Measurements from ENCODE around the gene TRAPPC14.

TRAPPC14 gene

GRCh38 chr7:100170101-100170897 is 11.8 kb upstream of the TRAPPC14 start:
- no peak for DNase-seq (ENCODE audit: low read depth)
- TF ChIP-seq CTCF (conservative IDR thresholded peaks at IDR 0.05; ENCODE audit: low read depth, low read length) = no peak
- no peak overlapping the region for H3K4me3 ChIP-seq (ENCODE audit: low read length)

GRCh38 chr7:100169147-100169850 is 10.8 kb upstream of the TRAPPC14 start:
- no peak for TF ChIP-seq CTCF (conservative IDR thresholded peaks at IDR 0.05; ENCODE audit: low read depth, low read length)

GRCh38 chr7:100167912-100168323 is 9.4 kb upstream of the TRAPPC14 start:
- TF ChIP-seq CTCF (conservative IDR thresholded peaks at IDR 0.05; ENCODE audit: low read depth, low read length) = no peak
- H3K4me3 ChIP-seq (ENCODE audit: low read length) = peak overlapping the region; percentile 49
- no peak for DNase-seq (ENCODE audit: low read depth)

More at GRCh38 chr7:100169147-100169850, 10.8 kb upstream of the TRAPPC14 start:
- no peak overlapping the region for H3K4me3 ChIP-seq (ENCODE audit: low read length)
- no peak for DNase-seq (ENCODE audit: low read depth)

GRCh38 chr7:100166970-100167911 is 8.7 kb upstream of the TRAPPC14 start:
- no peak for TF ChIP-seq CTCF (conservative IDR thresholded peaks at IDR 0.05; ENCODE audit: low read depth, low read length)
- peak overlapping the region; percentile 49 for H3K4me3 ChIP-seq (ENCODE audit: low read length)
- DNase-seq (ENCODE audit: low read depth) = no peak

- H3K4me3 ChIP-seq (ENCODE audit: low read length) = no peak overlapping the region
- no peak for TF ChIP-seq CTCF (conservative IDR thresholded peaks at IDR 0.05; ENCODE audit: low read depth, low read length)
- no peak for DNase-seq (ENCODE audit: low read depth)
These were observed 7.9 kb upstream of the TRAPPC14 start for GRCh38 chr7:100166317-100166940.

GRCh38 chr7:100163871-100164270 is 5.3 kb upstream of the TRAPPC14 start:
- no peak for TF ChIP-seq CTCF (conservative IDR thresholded peaks at IDR 0.05; ENCODE audit: low read depth, low read length)
- DNase-seq (ENCODE audit: low read depth) = no peak
- no peak overlapping the region for H3K4me3 ChIP-seq (ENCODE audit: low read length)

Data from retinal pigment epithelial cell (primary cell).